NCI-H524 treated with DMSO at 0.1 percent for 48 hours (cell line): ENCODE results near the gene NCKAP1.
A peak's percentile ranks its signal among the peaks of the same experiment; 100 is the strongest.
"Not testable (repeated sequence)": the region's sequence is repeated elsewhere in the genome, so short reads cannot be mapped to it uniquely, and the experiment has no call there.

Experiments
- DNase-seq: peaks from one replicate; lab custom pipeline; 2025; lab: John Stamatoyannopoulos, UW

Gene NCKAP1, protein sequence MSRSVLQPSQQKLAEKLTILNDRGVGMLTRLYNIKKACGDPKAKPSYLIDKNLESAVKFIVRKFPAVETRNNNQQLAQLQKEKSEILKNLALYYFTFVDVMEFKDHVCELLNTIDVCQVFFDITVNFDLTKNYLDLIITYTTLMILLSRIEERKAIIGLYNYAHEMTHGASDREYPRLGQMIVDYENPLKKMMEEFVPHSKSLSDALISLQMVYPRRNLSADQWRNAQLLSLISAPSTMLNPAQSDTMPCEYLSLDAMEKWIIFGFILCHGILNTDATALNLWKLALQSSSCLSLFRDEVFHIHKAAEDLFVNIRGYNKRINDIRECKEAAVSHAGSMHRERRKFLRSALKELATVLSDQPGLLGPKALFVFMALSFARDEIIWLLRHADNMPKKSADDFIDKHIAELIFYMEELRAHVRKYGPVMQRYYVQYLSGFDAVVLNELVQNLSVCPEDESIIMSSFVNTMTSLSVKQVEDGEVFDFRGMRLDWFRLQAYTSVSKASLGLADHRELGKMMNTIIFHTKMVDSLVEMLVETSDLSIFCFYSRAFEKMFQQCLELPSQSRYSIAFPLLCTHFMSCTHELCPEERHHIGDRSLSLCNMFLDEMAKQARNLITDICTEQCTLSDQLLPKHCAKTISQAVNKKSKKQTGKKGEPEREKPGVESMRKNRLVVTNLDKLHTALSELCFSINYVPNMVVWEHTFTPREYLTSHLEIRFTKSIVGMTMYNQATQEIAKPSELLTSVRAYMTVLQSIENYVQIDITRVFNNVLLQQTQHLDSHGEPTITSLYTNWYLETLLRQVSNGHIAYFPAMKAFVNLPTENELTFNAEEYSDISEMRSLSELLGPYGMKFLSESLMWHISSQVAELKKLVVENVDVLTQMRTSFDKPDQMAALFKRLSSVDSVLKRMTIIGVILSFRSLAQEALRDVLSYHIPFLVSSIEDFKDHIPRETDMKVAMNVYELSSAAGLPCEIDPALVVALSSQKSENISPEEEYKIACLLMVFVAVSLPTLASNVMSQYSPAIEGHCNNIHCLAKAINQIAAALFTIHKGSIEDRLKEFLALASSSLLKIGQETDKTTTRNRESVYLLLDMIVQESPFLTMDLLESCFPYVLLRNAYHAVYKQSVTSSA

DNA sequence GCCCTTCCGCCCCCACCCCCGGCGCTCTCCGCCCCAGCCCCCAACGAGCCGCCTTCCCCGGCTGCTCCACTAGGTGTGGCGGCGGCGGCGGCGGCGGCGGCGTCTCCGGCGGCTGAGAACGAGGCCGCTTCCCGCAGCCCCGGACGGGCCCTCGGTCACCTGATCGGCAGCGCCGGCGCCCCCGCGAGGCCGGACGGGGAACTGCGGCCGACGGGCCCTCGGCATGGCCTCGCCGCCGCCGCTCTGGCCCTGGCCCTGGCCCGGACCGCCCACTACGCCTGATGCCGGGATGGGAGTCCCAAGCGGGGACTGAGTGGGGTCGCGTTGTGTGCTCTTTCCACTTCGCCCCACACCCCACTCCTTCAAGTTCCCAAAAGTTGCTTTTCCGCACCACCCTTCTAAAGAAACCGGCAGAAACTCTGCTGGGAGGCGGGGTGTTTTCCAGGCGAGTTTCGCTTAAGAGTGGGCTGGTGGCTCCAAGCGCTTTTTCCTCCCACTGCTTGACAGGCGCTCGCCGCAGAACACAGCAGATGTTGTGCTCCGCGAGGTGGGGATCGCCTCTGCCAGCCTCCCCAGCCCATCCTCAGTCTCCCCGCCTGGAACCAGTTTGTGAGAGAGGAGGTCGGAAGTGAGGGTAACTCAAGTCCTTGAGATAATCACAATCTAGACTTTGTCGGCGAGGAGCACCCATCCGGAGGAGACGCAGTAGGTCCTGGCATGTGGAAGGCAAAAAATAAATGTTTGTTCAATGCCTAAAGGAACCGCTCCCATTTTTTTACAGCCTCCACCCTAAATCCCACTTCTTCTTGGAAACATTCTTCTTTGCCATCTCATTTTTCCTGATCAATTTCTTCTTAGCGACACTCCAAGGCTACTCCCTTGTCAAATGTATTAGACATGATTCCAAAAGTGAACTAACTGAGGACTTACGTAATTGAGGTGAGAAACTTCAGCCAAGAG, at the start of gene NCKAP1:
TSS of gene NCKAP1 (minus strand) at position 117 of the 960 bp plus-strand sequence. CDS start 358 bp downstream, outside the sequence.
- DNase-seq = peak; percentile 17

DNA sequence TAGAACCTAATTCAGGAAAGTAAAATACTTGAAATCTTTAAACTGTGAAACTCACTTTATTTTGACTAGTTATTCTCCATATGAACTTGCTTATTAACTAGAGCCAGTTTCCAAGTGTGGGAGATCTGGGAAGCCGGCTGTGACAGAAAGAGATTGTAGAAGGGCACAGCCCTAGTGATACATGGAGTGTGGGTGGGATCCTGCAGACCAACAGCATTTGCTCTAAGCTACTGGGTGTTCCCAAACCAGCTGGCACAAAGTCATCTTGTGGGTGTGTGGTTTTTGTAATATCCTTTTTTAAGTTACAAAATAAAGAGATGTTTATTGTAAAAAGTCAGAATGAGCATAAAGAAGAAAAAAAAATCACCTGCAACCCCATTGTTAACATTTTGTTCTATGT, 43.7 kb upstream of the NCKAP1 start:
- no peak for DNase-seq

DNA sequence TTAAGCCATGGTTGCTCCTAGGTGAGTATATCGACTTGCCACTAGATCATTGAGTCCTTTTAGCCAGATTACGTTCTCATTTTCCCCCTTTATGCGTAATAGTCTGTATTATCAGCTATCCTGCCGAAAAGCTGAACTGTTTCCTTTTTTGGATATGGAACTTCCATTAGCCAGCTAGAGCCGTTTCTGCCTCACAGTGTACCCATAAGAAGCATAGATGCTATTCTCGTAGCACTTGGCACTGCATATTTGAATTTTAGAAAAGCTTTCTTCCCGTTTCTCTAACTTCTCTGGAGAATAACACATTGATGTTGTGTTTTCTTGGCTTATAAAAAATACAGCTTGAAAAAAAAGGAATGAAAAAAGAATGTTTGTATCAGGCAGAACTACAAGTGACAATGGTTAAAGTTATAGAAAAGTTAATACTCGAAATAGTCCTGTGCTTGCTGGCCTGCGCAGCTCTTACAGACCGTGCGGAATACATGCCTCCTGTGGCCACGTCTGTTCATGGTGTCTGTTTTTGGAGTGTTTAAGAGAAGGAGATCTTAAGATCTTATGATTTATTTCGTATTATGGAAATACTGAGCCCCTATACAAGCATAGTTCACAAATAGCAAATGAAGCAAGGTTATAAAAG, 41.0 kb upstream of the NCKAP1 start:
- DNase-seq = no peak

DNA sequence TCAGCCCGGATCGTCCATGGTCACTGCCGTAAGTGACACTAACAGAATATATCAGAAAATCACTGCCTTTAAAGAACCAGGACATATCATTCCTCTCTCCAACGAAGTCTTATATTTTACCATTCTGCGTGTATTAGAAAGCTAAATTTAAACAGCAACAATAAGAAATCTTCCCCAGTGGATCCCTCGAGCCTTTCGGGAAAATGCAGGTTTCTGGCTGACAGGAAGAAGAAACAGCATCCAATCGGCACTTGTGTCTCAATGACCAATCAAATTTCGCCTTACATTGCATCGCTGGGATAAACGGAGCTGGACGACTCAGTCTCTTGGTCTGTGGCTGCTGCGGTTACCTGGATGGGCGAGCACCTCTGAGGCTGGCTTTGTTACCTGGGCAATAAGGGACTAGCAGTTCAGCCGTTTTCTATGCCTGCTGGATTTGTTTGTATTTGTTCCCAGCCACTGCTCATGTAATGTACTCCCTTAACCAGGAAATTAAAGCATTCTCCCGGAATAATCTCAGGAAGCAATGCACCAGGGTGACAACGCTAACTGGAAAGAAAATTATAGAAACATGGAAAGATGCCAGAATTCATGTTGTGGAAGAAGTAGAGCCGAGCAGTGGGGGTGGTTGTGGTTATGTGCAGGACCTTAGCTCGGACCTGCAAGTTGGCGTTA, 40.3 kb upstream of the NCKAP1 start, which contains the start of gene DUSP19:
TSS of gene DUSP19 (plus strand) at position 284 of the 675 bp plus-strand sequence. CDS start at position 471, 187 bp downstream.
- DNase-seq = peak; percentile 66

DNA sequence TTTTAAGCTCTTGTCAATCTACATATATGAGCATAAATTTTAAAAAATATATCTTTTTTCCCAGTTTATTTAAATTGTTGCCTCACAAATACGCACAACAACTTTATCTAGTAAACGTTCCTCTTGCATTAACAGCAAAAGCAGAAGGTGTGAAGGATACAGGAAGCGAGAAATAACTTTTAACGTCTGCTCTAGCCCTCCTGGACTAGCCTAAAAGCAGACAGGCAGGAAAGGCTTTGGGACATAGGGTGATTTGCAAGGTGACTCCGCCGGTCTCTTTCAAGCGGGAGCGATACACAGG, 39.9 kb upstream of the NCKAP1 start:
- no peak for DNase-seq

DNA sequence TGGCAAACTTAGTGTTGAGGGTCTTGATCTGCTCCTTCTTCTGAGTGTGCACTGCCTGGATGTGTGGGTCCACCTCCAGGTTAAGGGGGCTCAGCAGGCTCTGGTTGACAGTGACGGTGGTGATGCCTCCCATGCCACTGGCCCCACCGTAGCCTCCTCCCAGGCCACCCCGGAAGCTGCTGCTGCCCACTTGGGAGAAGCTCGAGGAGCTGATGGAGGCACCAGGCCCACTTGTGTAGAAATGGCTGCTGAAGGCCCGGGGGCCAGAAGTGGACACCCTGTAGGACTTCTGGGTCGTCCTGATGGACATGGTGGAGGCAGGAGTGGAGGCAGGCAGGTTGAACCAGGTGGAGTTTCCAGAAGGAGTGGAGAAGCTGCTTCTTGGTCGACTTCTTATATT, 33.9 kb upstream of the NCKAP1 start:
- no peak for DNase-seq

DNA sequence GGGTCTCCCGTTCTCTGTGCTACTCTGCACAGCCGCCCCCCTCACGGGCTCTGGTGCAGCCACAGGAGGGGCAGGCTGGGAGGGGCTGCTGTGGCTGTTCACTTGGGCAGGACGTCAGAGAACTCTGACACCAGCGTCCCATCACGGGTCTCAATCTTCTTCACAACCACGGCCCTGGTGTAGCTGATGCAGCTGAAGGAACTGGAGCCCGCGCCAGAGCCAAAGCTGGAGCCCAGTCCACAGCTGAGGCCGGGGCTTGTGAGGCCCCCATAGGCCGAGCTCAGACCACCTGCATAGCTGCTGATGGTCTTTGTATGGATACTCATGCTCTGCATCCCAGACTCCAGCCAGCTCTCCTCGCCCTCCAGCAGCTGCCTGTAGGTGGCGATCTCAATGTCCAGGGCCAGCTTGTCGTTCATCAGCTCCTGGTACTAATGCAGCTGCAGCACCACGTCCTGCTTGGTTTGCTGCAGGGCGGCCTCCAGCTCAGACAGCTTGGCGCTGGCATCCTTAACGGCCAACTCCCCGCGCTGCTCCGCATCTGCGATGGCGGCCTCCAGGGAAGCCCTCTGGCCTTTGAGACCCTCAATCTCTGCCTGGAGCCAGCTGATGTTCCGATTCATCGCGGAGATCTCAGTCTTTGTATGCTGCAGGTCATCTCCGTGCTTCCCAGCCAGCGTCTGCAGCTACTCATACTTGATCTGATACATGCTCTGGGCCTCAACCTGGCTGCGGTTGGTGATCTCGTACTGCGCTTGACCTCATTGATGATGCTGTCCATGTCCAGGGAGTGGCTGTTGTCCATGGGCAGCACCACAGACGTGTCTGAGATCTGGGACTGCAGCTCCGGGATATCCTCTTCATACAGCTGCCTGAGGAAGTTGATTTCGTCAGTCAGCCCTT, 32.9 kb upstream of the NCKAP1 start:
- DNase-seq = no peak

DNA sequence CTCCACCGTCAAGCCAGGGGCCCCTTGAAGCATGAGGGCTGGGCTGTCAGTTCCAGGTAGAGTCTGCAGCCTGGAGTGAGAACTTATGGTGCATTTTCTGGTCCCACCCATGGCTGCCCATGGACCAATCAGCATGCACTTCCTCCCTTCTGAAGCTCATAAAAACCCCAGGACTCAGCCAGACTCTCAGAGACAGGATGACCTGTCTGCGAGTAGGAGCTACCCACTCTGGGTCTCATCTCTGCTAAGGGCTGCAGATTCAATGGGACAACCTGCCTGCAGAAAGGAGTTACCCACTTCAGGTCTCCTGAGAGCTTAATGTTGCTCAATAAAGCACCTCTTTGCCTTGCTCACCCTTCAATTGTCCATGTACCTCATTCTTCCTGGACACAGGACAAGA, 30.9 kb upstream of the NCKAP1 start:
- DNase-seq = no peak

DNA sequence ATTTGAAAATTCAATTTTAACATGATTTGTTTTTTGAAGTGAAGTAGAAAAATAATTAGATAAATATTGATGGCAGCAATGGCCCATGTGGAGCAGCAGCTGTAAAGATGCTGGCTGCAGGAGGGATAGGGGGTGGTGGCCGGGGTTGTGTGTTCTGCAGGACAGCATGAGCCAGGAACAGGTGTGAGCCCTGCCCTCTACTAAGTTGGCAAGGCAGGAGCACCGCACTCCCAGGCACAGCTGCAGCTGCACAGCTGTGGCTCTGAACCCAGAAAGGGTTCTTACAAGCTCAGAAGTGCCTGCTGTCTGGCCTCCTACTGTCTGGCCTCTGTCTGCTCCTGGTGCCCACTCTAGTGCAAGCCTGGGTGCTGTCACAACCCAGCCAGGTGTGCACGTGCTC, 30.3 kb upstream of the NCKAP1 start:
- no peak for DNase-seq

DNA sequence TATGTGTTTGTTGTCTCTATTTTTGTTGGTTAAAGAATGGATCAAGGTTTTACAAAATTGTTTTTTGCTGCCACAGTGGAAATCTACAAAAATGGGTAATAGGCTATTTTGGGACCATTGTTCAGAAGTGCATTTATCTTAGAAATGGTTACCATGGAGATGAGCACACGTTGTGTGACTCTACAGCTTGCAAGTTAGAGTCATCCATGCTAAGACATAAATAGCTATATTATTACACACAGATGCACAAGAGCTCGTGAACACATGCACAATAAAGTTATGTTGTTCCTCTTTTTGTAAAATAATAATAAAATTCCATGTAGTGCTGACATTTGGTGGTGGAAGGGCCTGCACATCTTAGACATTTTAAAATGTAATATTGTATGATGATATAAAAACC, 24.8 kb upstream of the NCKAP1 start:
- DNase-seq = no peak

DNA sequence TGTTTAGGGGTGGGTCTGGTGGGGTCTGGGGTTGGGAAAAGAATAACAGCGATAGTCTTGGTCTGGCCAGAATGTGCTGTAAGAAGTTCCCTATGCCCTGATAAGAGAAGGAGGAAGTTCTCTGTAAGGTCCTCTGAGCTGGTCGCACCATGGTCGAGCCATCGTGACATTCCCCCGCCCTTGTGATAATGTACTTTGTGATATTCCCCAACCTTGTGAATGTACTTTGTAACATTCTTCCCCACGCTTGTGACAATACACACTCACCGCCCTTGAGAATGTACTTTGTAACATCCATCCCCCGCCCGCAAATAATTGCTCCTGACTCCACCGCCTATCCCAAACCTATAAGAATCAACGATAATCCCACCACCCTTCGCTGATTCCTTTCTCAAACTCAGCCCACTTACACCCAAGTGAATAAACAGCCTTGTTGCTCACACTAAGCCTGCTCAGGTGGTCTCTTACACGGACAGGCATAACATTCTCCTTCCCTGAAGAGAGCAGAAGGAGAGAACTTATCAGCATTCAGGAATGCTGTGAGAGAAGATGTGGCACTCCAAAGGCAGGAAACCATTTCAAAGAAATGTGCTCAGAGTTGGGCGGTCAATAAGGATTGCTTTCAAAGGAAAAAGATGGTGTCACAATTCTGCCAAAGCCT, 22.4 kb upstream of the NCKAP1 start:
- no peak for DNase-seq

DNA sequence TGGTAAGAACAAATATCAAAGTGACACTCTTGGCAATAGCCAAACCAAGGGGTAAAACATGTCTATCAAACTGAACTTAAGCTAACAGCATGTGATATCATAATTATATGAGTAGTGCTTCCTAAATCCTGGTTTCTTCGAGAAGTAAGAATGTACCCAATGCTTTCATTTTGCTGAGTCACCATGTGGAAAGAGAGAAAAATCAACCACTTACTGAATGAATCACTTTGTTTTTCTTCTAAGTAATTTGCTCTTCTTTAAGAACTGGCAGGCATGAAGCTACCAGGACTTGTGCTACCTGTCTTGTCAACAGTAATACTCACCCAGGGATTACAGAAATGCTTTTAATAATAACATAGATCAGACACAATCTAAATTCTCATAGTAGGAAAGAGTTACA, 21.3 kb upstream of the NCKAP1 start:
- DNase-seq = no peak

DNA sequence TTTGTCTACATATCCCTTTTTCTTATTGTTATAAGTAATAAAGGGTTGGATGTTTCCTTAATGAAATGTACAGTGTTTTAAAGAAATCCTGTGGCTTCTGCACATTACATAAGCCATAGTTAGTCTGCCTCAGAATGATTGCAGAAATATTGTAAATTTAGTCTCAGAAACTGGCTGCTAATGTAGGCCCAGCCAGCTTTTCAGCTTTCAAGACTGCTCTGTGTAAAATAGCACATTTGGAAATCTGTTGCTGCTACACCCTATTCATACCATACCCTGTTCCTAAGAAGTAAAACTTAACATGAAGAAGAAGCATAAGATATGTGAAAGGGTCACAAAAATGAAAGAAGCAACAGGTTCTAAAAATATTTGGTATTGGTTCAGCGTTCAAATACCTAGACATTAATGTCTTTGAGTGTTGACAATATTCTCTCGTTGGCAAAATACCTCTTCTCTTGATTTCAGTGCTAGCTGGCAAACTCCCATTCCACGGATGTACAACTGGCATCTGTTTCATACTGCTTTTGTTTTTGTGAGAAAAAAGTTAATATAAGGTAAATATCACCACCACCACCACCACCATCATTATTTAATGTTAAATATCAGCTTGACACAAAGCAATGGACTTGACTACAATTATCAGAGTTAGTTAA, 19.2 kb upstream of the NCKAP1 start:
- DNase-seq = no peak

DNA sequence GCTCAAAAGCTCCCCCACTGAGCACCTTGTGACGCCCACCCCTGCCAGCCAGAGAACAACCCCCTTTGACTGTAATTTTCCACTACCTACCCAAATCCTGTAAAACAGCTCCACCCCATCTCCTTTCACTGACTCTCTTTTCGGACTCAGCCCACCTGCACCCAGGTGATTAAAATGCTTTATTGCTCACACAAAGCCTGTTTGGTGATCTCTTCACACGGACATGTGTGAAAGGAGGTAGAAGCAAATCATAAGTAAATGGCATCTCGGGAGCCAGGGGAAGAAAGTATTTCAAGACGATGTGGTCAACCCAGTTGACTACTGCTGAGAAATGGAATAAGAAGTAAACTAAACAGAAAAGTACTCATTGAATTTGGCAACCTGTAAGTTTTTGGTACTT, 11.2 kb upstream of the NCKAP1 start:
- no peak for DNase-seq

DNA sequence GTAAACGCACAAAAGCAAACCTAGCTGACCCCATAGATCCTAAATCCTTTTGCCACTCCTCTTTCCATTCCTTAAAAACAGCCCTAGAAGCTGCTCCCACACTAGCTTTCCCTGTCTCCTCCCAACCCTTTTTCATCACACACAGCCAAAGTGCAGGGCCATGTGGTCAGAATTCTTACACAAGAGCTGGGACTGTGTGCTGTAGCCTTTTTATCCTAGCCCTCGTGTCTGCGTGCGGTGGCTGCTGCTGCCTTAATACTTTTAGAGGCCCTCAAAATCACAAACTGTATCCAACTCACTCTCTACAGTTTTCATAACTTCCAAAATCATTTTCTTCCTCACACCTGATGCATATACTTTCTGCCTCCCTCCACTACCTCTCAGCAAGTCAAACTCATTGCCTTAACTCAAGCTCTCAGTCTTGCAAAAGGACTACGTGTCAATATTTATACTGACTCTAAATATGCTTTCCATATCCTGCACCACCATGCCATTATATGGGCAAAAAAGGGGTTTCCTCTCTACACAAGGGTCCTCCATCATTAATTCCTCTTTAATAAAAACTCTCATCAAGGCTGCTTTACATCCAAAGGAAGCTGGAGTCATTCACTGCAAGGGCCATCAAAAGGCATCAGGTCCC, 9.3 kb upstream of the NCKAP1 start:
- not testable (repeated sequence) for DNase-seq

DNA sequence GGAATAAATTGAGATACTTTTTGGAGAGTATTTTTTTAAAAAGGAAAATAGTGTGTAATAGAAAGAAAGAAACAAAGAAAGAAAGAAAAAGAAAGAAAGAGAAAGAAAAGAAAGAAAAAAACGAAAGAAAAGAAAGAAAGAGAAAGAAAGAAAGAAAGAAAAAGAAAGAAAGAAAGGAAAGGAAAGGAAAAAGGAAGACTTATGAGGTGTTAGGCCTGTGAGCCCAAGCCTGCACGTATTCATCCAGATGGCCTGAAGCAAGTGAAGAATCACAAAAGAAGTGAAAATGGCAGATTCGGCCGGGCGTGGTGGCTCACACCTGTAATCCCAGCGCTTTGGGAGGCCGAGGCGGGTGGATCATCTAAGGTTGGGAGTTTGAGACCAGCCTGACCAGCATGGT, 5.3 kb upstream of the NCKAP1 start:
- DNase-seq = not testable (repeated sequence)

DNA sequence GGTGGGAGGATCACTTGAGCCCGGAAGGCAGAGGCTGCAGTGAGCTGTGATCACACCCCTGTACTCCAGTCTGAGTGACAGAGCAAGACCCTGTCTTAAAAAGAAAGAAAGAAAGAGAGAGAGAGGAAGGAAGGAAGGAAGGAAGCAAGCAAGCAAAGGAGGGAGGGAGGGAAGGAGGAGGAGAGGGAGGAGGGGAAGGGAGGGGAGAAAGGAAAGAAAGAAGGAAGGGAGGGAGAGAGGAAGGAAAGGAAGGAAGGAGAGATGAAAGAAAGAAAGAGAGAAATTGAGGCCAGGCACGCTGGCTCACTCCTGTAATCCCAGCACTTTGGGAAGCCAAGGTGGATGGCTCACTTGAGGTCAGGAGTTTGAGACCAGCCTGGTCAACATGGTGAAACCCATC, 2.3 kb upstream of the NCKAP1 start:
- DNase-seq = no peak
